OCI-LY7 (cell line): Measurements from ENCODE around the gene IQUB. TPM values are rescaled to one million over a fixed set of nuclear protein-coding genes. Genes with fewer than 3 reads are reported as not detected.
"Not testable (repeated sequence)": the region's sequence is repeated elsewhere in the genome, so short reads cannot be mapped to it uniquely, and the experiment has no call there.

Source experiments
- BruUV-seq: library from RNA; stranded (reverse); fragments of 400-500 nt; replicated peaks from 2 replicates; lab custom pipeline; 2021; lab: Mats Ljungman, UMichigan
- CTCF ChIA-PET: fragments of 300-600 bp; sonication (Branson Sonifier 250); formaldehyde crosslinking; loops from one replicate; lab custom pipeline; 2022; ENCODE audit warnings: antibody characterized with exemption; ENCODE audit not compliant: unreplicated experiment; lab: Charles Lee
- POLR2A ChIA-PET: fragments of 300-600 bp; sonication (Branson Sonifier 250); formaldehyde crosslinking; loops from one replicate; lab custom pipeline; 2022; ENCODE audit warnings: antibody characterized with exemption; lab: Charles Lee
- DNase-seq: peaks from one replicate; pipeline ENCODE4 v3.0.0-alpha.2; 2015; ENCODE audit warnings: low spot score
- H2AFZ ChIP-seq: fragments of 200-600 bp; sonication (generic), shearing (Covaris generic); 2 replicates; pipeline ENCODE4 v1.6.1; 2014; ENCODE audit warnings: mild to moderate bottlenecking, antibody characterized with exemption, low read length, moderate library complexity
- H3K27ac ChIP-seq: fragments of 200-600 bp; sonication (generic); 2 replicates; pipeline ENCODE4 v1.5.1; 2014; ENCODE audit warnings: mixed run types, low read depth, mild to moderate bottlenecking, moderate library complexity, low read length, inconsistent platforms; ENCODE audit not compliant: poor library complexity, severe bottlenecking
- H3K36me3 ChIP-seq: fragments of 200-600 bp; sonication (generic); 2 replicates; pipeline ENCODE4 v1.6.1; 2014; ENCODE audit warnings: mild to moderate bottlenecking, antibody characterized with exemption, low read length, moderate library complexity, mixed read lengths; ENCODE audit not compliant: insufficient read depth
- H3K4me1 ChIP-seq: fragments of 200-600 bp; sonication (generic); 2 replicates; pipeline ENCODE4 v1.5.1; 2014; ENCODE audit warnings: mild to moderate bottlenecking, low read length; ENCODE audit not compliant: insufficient read depth, poor library complexity, severe bottlenecking
- H3K4me2 ChIP-seq: fragments of 200-600 bp; sonication (generic); 2 replicates; pipeline ENCODE4 v1.6.1; 2014; ENCODE audit warnings: mild to moderate bottlenecking, low read length
- H3K4me3 ChIP-seq: fragments of 200-600 bp; sonication (generic); 2 replicates; pipeline ENCODE4 v1.5.1; 2014; ENCODE audit warnings: mild to moderate bottlenecking, low read depth, low read length; ENCODE audit not compliant: poor library complexity, severe bottlenecking
- H3K79me2 ChIP-seq: fragments of 200-600 bp; sonication (generic); 2 replicates; pipeline ENCODE4 v1.6.1; 2016; ENCODE audit warnings: low read depth, mild to moderate bottlenecking, low read length, moderate library complexity, mixed read lengths; ENCODE audit not compliant: insufficient read depth
- H3K9me2 ChIP-seq: fragments of 200-600 bp; sonication (generic); 2 replicates; pipeline ENCODE4 v1.6.1; 2016; ENCODE audit warnings: mild to moderate bottlenecking, low read length, mixed read lengths; ENCODE audit not compliant: insufficient read depth
- H3K9me3 ChIP-seq: fragments of 200-600 bp; sonication (generic); 2 replicates; pipeline ENCODE4 v1.6.1; 2014; ENCODE audit warnings: mild to moderate bottlenecking, mixed run types, low read length, mixed read lengths
- H4K20me1 ChIP-seq: fragments of 200-600 bp; sonication (generic); 2 replicates; pipeline ENCODE4 v1.6.1; 2014; ENCODE audit warnings: mild to moderate bottlenecking, antibody characterized with exemption, low read length, moderate library complexity, mixed read lengths; ENCODE audit not compliant: insufficient read depth
- EZH2phosphoT487 ChIP-seq: fragments of 200-600 bp; sonication (generic); IDR thresholded peaks from 2 replicates; pipeline ENCODE4 v1.6.1; 2018; ENCODE audit warnings: low read depth, borderline replicate concordance, mild to moderate bottlenecking, mixed run types, antibody characterized with exemption, low read length, moderate library complexity, mixed read lengths
- intact Hi-C: fragments of 100-400 bp; cut with micrococcal nuclease; formaldehyde crosslinking; loops from one replicate; pipeline ENCODE4 v1.10.0; 2022; ENCODE audit not compliant: unreplicated experiment
- small RNA-seq: library from RNA; depleted of rRNA; stranded (forward); fragments of <200 nt; gene quantifications from one replicate; pipeline ENCODE3, GENCODE V24; 2014
- total RNA-seq, 2 experiments: library from RNA; depleted of rRNA in 1 of 2; stranded (reverse); fragments of >200 nt in 1 of 2; shearing (Covaris generic) in 1 of 2; gene quantifications; 2 replicates each; pipeline ENCODE4 v1.2.3, GENCODE V29; 2014 to 2022
- TF ChIP-seq, protein P1 (sequence below): fragments of 200-600 bp; sonication (generic); conservative IDR thresholded peaks from 2 replicates; pipeline ENCODE4 v1.5.1; 2014; ENCODE audit warnings: mild to moderate bottlenecking, antibody characterized with exemption, low read length, moderate library complexity, mixed read lengths

Gene IQUB
- total RNA-seq, 2 experiments from 2014 or later = 0.09 to 0.32 TPM

DNA sequence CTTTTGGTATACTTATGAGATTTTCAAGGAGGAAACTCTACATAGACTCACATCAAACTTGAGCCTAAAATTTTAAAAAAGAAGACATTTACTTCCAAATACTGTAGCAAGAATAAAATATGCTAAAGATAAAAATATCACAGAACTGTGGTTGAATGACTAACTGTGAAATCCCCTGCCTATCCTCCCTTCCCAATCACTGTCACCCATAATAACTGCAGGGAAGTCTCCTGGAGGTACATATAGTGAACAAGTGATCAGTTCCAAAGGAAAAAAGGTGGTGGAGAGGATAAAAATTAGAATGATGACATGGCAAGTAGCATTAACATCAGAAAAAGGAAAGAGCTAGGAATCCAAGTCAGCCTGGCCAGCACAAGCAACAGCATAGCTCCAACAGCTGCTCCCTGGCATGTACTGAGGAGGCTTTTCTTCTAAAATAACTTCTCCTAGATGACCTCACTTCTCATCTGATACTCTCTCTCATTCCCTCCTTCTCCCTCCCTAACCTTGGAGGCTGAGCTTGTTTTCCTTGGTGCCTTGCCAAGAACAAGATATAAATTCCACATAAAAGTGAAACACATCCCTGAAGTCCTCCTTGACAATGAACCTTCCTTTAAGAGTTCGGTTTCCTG, 124.0 kb downstream of the IQUB start:
- ChIA-PET POLR2A (no interaction called here), CTCF (no interaction called here)
- Histone ChIP-seq H3K4me3 (no peak overlapping the region), H3K4me1 (no peaks in the 10 kb centered on the region), H4K20me1 (no peaks in the 10 kb centered on the region), H3K27ac (no peak overlapping the region), H3K9me3 (no peaks in the 10 kb centered on the region), H3K79me2 (no peaks in the 10 kb centered on the region), H3K9me2 (no peaks in the 10 kb centered on the region), H2AFZ (no peak overlapping the region), H3K36me3 (no peaks in the 10 kb centered on the region), H3K4me2 (no peak overlapping the region)
- DNase-seq = no peak
- intact Hi-C loops = no loop called here
- TF ChIP-seq EZH2phosphoT487 = no peak
- TF ChIP-seq, protein P1, sequence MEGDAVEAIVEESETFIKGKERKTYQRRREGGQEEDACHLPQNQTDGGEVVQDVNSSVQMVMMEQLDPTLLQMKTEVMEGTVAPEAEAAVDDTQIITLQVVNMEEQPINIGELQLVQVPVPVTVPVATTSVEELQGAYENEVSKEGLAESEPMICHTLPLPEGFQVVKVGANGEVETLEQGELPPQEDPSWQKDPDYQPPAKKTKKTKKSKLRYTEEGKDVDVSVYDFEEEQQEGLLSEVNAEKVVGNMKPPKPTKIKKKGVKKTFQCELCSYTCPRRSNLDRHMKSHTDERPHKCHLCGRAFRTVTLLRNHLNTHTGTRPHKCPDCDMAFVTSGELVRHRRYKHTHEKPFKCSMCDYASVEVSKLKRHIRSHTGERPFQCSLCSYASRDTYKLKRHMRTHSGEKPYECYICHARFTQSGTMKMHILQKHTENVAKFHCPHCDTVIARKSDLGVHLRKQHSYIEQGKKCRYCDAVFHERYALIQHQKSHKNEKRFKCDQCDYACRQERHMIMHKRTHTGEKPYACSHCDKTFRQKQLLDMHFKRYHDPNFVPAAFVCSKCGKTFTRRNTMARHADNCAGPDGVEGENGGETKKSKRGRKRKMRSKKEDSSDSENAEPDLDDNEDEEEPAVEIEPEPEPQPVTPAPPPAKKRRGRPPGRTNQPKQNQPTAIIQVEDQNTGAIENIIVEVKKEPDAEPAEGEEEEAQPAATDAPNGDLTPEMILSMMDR = no peak
- no TSS peak for BruUV-seq

DNA sequence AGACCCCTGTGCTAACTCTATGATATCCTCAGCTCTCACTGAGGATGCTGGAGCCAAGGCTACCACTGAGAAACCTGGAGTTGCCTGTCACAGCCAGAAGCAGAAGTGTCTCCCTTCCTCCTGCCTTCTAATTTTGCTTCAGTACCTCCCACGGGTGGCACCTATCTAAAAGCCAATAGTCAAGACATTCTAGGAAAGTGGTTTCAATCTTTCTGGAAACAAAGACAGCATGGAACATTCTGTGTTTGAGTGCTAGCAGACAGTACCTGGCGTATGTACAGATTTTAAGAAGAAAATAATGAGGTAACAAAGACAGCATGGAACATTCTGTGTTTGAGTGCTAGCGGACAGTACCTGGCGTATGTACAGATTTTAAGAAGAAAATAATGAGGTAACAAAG, 126.4 kb downstream of the IQUB start:
- H3K79me2 ChIP-seq, POLR2A ChIA-PET, BruUV-seq: not testable (repeated sequence)

More for the DNA sequence above, 126.4 kb downstream of the IQUB start:
- H3K4me3 ChIP-seq, H3K4me1 ChIP-seq, H2AFZ ChIP-seq, H3K9me2 ChIP-seq, CTCF ChIA-PET, H3K9me3 ChIP-seq, H4K20me1 ChIP-seq, intact Hi-C loops, H3K27ac ChIP-seq, H3K4me2 ChIP-seq, DNase-seq, H3K36me3 ChIP-seq: not testable (repeated sequence)

Small RNAs within 50 kb of the gene (small RNA-seq; reads per million reads assigned to genes)
- gene RNU6-296P = not detected

Other genes with a start within 250 kb of the IQUB start
- gene NDUFA5, start 23.2 kb upstream of the IQUB start, total RNA-seq (2014; rRNA removed; shearing (Covaris generic)) = 42.6 and 50.8 TPM in 2 replicates
- 71.5 and 74.9 TPM in 2 replicates for gene NDUFA5, start 23.2 kb upstream of the IQUB start, total RNA-seq (2022)
- not detected in 2 replicates for gene ASB15, start 67.2 kb upstream of the IQUB start, total RNA-seq (2014; rRNA removed; shearing (Covaris generic))
- not detected in 2 replicates for gene ASB15, start 67.2 kb upstream of the IQUB start, total RNA-seq (2022)
- gene LMOD2, start 121.3 kb upstream of the IQUB start, total RNA-seq (2014; rRNA removed; shearing (Covaris generic)) = not detected in 2 replicates
- not detected in 2 replicates for gene LMOD2, start 121.3 kb upstream of the IQUB start, total RNA-seq (2022)
- 3.4 and 4.4 TPM in 2 replicates for gene WASL, start 214.4 kb upstream of the IQUB start, total RNA-seq (2014; rRNA removed; shearing (Covaris generic))
- gene WASL, start 214.4 kb upstream of the IQUB start, total RNA-seq (2022) = 6.3 and 7.2 TPM in 2 replicates